Neural progenitor cell (in vitro differentiated cells): ENCODE measurements around the gene RAP2C. TPM values are rescaled to one million over a fixed set of nuclear protein-coding genes. Genes with fewer than 3 reads are reported as not detected.

Experiments used
- DNase-seq: peaks from one replicate; pipeline ENCODE4 v3.0.0-alpha.2; 2016; ENCODE audit warnings: low spot score
- H2AFZ ChIP-seq: fragments of 200-600 bp; sonication (generic); replicated peaks from 2 replicates; pipeline ENCODE4 v1.6.1; 2016; ENCODE audit warnings: antibody characterized with exemption
- H3F3A ChIP-seq: fragments of 200-600 bp; sonication (generic); 2 replicates; pipeline ENCODE4 v1.6.1; 2016; ENCODE audit warnings: antibody characterized with exemption, low read depth
- H3K27ac ChIP-seq: fragments of 200-600 bp; sonication (generic); 2 replicates; pipeline ENCODE4 v1.5.1; 2016; ENCODE audit warnings: mild to moderate bottlenecking
- H3K27me3 ChIP-seq: fragments of 200-600 bp; sonication (generic); 2 replicates; pipeline ENCODE4 v1.6.1; 2016; ENCODE audit warnings: mild to moderate bottlenecking, moderate library complexity
- H3K36me3 ChIP-seq: fragments of 200-600 bp; sonication (generic); 2 replicates; pipeline ENCODE4 v1.5.1; 2016
- H3K4me1 ChIP-seq: fragments of 200-600 bp; sonication (generic); 2 replicates; pipeline ENCODE4 v1.6.1; 2016; ENCODE audit warnings: mixed run types
- H3K4me2 ChIP-seq: fragments of 200-600 bp; sonication (generic); 2 replicates; pipeline ENCODE4 v1.6.1; 2016
- H3K4me3 ChIP-seq: fragments of 200-600 bp; sonication (generic); 2 replicates; pipeline ENCODE4 v1.5.1; 2016
- H3K79me2 ChIP-seq: fragments of 200-600 bp; sonication (generic); 2 replicates; pipeline ENCODE4 v1.6.1; 2016; ENCODE audit warnings: low read depth
- H3K9ac ChIP-seq: fragments of 200-600 bp; sonication (generic); 2 replicates; pipeline ENCODE4 v1.6.1; 2016
- H3K9me3 ChIP-seq: fragments of 200-600 bp; sonication (generic); 2 replicates; pipeline ENCODE4 v1.5.1; 2016; ENCODE audit warnings: low read depth
- H4K20me1 ChIP-seq: fragments of 200-600 bp; sonication (generic); 2 replicates; pipeline ENCODE4 v1.6.1; 2016; ENCODE audit warnings: low read depth
- H3K27ac Mint-ChIP-seq: 3 replicates; pipeline ENCODE4 v1.8.0; 2021; ENCODE audit warnings: mixed read lengths
- H3K27me3 Mint-ChIP-seq: 2 replicates; pipeline ENCODE4 v1.8.0; 2022; ENCODE audit warnings: low read depth, mild to moderate bottlenecking, inconsistent platforms, moderate library complexity, mixed read lengths; ENCODE audit not compliant: insufficient read depth
- H3K36me3 Mint-ChIP-seq: 3 replicates; pipeline ENCODE4 v1.8.0; 2021; ENCODE audit warnings: mixed read lengths
- H3K4me1 Mint-ChIP-seq: 3 replicates; pipeline ENCODE4 v1.8.0; 2021; ENCODE audit warnings: mixed read lengths
- H3K4me3 Mint-ChIP-seq: 3 replicates; pipeline ENCODE4 v1.8.0; 2021; ENCODE audit warnings: mild to moderate bottlenecking, moderate library complexity, mixed read lengths
- H3K9me3 Mint-ChIP-seq: 3 replicates; pipeline ENCODE4 v1.8.0; 2020; ENCODE audit warnings: mixed read lengths
- EZH2 ChIP-seq: fragments of 200-600 bp; sonication (generic); IDR thresholded peaks from 2 replicates; pipeline ENCODE4 v1.6.1; 2017; ENCODE audit warnings: antibody characterized with exemption, mild to moderate bottlenecking, moderate library complexity
- EZH2phosphoT487 ChIP-seq: fragments of 200-600 bp; sonication (generic); IDR thresholded peaks from 2 replicates; pipeline ENCODE4 v1.6.1; 2017; ENCODE audit warnings: antibody characterized with exemption
- total RNA-seq: library from RNA; depleted of rRNA; stranded (reverse); fragments of >200 nt; gene quantifications from 2 replicates; pipeline ENCODE4 v1.2.3, GENCODE V29; 2015; ENCODE audit warnings: low replicate concordance
- TF ChIP-seq, protein P1 (sequence below): fragments of 200-600 bp; sonication (generic); IDR thresholded peaks from 2 replicates; pipeline ENCODE4 v1.5.1; 2017; ENCODE audit warnings: antibody characterized with exemption, mild to moderate bottlenecking

RAP2C gene
- total RNA-seq, 1 donor from 2014 or later: 43.8 TPM

DNA sequence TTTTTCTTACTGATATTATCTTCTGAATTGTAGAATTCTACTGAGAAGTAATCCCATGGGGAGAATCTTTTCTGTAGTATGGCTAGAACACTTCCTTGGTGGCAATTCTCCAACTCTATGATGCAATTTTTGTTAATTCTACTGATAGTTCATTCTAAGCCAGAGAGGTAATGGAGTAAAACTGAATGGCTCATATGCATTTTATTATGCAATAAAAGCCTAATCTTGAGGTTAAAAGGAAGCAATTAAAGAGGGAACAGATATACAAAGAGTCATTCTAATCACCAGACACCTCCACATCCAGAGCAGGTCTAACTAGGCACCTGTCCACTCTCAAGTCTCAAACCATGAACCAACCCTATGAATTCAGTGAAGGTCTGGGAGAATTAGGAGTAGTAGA lies 9.7 kb downstream of the RAP2C start:
- Histone ChIP-seq H3K79me2 (peaks cover under 1% of the 10 kb centered on the region), H3F3A (no peaks in the 10 kb centered on the region), H3K4me2 (no peak overlapping the region), H3K36me3 (peaks cover 12% of the 10 kb centered on the region), H3K27me3 (no peaks in the 10 kb centered on the region), H3K4me3 (no peak overlapping the region), H3K27ac (no peak overlapping the region), H3K4me1 (no peaks in the 10 kb centered on the region), H2AFZ (no peak overlapping the region), H3K9ac (no peak overlapping the region), H3K9me3 (no peaks in the 10 kb centered on the region), H4K20me1 (no peaks in the 10 kb centered on the region)
- TF ChIP-seq EZH2phosphoT487 (no peak), EZH2 (no peak)
- TF ChIP-seq, protein P1, sequence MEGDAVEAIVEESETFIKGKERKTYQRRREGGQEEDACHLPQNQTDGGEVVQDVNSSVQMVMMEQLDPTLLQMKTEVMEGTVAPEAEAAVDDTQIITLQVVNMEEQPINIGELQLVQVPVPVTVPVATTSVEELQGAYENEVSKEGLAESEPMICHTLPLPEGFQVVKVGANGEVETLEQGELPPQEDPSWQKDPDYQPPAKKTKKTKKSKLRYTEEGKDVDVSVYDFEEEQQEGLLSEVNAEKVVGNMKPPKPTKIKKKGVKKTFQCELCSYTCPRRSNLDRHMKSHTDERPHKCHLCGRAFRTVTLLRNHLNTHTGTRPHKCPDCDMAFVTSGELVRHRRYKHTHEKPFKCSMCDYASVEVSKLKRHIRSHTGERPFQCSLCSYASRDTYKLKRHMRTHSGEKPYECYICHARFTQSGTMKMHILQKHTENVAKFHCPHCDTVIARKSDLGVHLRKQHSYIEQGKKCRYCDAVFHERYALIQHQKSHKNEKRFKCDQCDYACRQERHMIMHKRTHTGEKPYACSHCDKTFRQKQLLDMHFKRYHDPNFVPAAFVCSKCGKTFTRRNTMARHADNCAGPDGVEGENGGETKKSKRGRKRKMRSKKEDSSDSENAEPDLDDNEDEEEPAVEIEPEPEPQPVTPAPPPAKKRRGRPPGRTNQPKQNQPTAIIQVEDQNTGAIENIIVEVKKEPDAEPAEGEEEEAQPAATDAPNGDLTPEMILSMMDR: no peak
- H3K4me1 Mint-ChIP-seq: peaks cover 6% of the 10 kb centered on the region
- no peak for DNase-seq
- H3K9me3 Mint-ChIP-seq: no peaks in the 10 kb centered on the region
- H3K27me3 Mint-ChIP-seq: no peaks in the 10 kb centered on the region
- no peak overlapping the region for H3K4me3 Mint-ChIP-seq
- H3K27ac Mint-ChIP-seq: no peak overlapping the region
- H3K36me3 Mint-ChIP-seq: peaks cover 37% of the 10 kb centered on the region

DNA sequence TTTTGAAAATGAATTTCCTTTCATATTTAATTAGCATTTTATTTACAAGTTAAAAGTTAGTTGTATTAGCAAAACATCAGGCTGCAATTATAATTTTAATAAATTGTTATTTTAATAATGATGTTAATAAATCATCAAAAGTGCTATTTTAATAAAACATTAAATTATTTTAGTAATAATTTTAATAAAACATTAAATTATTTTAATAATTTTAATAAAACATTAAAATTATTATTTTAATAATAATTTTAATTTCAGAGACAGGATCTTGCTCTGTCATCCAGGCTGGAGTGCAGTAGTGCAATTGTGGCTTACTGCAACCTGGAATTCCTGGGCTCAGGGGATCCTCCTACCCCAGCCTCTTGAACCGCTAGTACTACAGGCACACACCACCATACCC lies 10.8 kb downstream of the RAP2C start:
- Mint-ChIP-seq H3K4me1 (no peaks in the 10 kb centered on the region), H3K27ac (no peak overlapping the region), H3K9me3 (no peaks in the 10 kb centered on the region), H3K27me3 (no peaks in the 10 kb centered on the region), H3K36me3 (peaks cover 33% of the 10 kb centered on the region), H3K4me3 (no peak overlapping the region)
- Histone ChIP-seq H3K27me3 (no peaks in the 10 kb centered on the region), H4K20me1 (no peaks in the 10 kb centered on the region), H3K79me2 (no peaks in the 10 kb centered on the region), H3K4me2 (no peak overlapping the region), H3K9me3 (no peaks in the 10 kb centered on the region), H3K4me3 (no peak overlapping the region), H3K4me1 (no peaks in the 10 kb centered on the region), H3K36me3 (peaks cover 9% of the 10 kb centered on the region), H2AFZ (no peak overlapping the region), H3K27ac (no peak overlapping the region), H3K9ac (no peak overlapping the region), H3F3A (no peaks in the 10 kb centered on the region)
- TF ChIP-seq EZH2 (no peak), EZH2phosphoT487 (no peak)
- TF ChIP-seq, protein P1: no peak
- DNase-seq: no peak

DNA sequence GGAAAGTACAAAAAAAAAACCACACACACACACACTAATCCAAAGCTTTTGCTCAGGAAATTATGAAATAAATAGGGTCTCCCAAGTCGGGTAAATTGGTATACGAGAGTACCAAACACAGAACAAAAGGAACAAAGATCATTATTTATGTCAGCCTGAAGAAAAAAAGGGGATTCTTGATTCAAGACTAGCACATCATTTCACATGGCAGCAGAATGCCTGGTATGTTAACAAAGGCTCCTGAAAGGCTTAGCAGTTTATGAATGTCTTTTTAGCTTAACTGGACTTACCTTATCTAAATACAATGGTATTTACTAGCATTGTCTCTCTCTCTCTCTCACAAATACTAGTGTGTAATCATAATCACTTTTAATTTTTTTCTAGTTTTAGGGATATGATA lies 11.3 kb downstream of the RAP2C start:
- H3K4me3 Mint-ChIP-seq: no peak overlapping the region
- H2AFZ ChIP-seq: no peak overlapping the region
- TF ChIP-seq EZH2phosphoT487 (no peak), EZH2 (no peak)
- TF ChIP-seq, protein P1: no peak
- DNase-seq: no peak
- H3K9me3 Mint-ChIP-seq: no peaks in the 10 kb centered on the region
- H3K9ac ChIP-seq: no peak overlapping the region
- H3K4me1 ChIP-seq: no peaks in the 10 kb centered on the region
- no peak overlapping the region for H3K4me3 ChIP-seq
- peaks cover 9% of the 10 kb centered on the region for H3K36me3 ChIP-seq
- no peak overlapping the region for H3K27ac Mint-ChIP-seq
- H3K4me1 Mint-ChIP-seq: no peaks in the 10 kb centered on the region
- peaks cover 35% of the 10 kb centered on the region for H3K36me3 Mint-ChIP-seq
- H3K79me2 ChIP-seq: no peaks in the 10 kb centered on the region
- H3K27me3 Mint-ChIP-seq: no peaks in the 10 kb centered on the region
- H3K9me3 ChIP-seq: no peaks in the 10 kb centered on the region
- H3K4me2 ChIP-seq: no peak overlapping the region
- no peaks in the 10 kb centered on the region for H4K20me1 ChIP-seq
- H3K27ac ChIP-seq: no peak overlapping the region
- H3K27me3 ChIP-seq: no peaks in the 10 kb centered on the region
- H3F3A ChIP-seq: no peaks in the 10 kb centered on the region
